HG02610 (cell line): ENCODE data around the gene ZNF830.
"Not testable (repeated sequence)": the region's sequence is repeated elsewhere in the genome, so short reads cannot be mapped to it uniquely, and the experiment has no call there.

ENCODE experiments used
- ATAC-seq: cut with Tn5 transposase; IDR thresholded peaks from one replicate; pipeline ENCODE4 v1.9.1; 2021; ENCODE audit warnings: mild to moderate bottlenecking, moderate library complexity; ENCODE audit not compliant: unreplicated experiment

ZNF830 gene

DNA sequence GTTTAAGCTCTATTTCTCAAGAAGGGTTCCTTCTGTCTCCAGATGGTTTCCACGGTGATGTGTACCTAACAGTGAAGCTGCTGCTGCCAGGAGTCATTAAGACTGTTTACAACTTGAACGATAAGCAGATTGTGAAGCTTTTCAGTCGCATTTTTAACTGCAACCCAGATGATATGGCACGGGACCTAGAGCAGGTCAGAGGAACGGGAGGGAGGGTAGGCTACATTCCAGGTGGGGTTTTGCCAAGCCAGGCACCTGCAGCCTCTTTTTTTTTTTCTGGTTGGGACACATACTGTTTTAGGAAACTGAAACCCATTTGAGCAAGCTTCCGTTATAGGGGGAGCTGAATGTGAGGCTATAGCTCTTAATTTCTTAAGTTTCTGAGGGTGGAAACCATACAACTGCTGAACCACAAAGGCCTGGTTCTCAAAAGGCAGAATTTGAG, 29.6 kb downstream of the ZNF830 start:
- ATAC-seq = no peak

DNA sequence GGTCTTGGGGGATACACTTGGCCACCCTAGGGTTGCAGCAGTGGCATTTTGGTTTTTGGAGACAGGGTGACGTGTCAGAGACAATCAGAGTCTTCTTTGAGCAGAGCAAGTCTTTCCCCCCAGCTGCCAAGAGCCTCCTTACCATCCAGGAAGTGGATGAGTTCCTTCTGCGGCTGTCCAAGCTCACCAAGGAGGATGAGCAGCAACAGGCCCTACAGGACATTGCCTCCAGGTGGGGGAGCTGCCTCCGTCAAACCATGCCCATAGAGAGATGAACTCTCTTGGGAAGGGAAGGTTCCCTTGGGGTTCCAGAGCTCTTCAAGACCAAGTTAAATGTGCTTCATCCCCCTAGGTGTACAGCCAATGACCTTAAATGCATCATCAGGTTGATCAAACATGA, 30.3 kb downstream of the ZNF830 start:
- no peak for ATAC-seq

DNA sequence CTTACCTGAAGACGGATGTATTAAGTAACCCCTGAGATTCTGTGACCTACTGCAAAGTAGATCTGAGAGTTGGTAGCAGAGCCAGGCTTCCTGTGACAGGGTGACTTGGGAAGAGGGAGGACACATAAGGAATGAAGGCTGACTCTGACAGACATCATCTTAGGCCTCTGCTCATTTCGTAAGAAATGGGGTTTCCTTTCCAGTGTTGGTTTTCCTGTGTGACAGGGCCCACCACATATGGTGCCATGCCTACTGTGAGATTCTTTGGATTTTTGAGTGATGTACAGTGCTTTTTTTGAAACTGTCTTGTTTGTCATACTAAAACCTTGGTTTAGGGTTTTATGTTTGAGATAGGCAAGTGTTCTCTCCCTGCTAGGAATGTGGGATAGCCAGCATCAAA, 31.7 kb downstream of the ZNF830 start:
- ATAC-seq = no peak

DNA sequence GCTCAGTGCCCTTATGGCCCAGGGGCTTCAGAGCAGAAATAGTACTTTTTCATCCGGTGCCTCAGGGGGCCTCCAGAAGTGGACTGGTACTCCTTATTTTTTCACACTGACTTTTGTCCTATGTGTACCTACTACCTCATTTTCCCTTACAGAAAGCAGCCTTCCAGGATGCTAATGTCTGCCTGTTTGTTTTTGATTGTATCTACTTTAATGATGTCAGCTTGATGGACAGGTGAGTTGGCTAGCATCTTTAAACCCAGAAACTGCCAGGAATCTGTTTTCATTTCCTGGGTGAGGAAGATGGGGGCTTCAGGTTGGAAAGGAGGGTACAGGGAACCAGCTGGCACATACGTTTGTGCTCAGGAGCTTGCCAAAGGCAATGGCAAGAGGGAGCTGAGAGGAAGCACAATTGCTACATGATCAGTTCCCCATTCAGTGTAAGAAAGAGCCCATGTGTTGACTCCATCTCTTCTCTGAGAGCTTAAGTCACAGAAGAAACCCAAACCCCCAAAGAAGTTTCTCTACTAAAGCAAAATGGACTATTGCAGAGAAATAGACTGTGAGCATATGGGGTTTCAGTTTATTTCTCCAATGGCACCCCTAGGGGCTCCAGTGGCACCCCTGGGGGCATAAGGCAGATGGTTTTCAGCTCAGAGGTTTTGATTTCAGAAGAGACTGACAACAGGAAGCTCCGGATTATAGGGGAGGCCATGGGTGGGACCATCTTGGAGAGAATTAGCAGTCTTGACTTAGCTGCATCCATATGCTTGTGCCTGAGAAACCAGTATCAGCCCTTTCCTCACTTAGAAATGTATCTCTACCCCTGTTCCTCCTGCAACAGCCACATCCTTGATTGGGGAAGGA, 35.3 kb downstream of the ZNF830 start:
- no peak for ATAC-seq

DNA sequence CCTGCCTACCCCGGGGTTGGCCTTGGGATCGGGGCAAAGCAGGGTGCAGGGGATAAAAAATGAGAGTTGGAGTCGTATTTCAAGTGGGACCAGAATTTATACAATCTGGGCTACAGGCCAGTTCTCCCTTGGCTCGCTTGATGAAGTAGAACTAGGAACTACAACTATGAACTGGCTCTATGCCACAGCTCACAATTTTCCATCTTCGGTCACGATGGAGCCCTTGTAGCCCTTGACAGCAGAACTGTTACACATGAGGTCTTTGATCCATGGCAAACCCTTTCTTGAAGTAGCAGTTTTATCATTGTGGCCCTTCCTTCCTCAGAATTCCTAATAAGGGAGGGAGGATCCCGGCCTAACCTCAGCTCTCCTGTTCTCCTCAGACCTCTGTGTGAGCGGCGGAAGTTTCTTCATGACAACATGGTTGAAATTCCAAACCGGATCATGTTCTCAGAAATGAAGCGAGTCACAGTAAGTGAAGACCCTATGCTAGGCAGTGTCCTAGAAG, 36.1 kb downstream of the ZNF830 start:
- no peak for ATAC-seq

DNA sequence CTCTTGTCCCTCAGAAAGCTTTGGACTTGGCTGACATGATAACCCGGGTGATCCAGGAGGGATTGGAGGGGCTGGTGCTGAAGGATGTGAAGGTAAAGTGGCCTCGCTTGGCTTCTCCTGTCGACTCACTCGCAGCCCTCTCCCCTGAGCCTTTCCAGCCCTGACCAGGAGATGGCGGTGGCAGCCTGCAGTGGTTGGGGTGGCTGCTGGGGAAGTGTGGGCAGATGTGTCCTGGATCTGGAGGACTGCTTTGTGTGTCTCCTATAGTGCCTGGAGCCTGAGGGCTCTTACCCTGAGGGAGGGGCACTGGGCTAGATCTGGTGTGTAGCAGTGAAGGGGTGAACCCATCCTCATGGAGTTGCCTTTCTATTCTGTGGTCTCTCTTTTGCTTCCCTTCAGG, 36.9 kb downstream of the ZNF830 start:
- peak; percentile 75 for ATAC-seq

DNA sequence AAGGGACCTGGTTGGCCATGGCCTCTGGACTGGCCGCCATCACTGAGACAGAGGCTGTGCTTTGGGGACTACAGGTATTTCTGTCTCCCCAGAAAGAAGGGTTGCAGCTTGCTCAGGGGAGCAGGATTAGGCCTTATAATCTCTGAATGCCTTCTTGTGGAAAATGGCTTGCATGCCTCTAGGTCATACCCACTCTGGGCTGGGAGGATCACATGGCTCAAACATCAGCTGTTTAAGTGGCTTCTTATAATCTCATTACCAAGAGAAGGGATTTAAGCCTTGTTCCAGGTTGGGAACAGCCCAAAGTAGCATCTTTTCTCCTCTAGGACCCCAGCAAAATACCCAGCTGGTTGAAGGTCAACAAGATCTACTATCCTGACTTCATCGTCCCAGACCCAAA, 38.1 kb downstream of the ZNF830 start:
- ATAC-seq = no peak

DNA sequence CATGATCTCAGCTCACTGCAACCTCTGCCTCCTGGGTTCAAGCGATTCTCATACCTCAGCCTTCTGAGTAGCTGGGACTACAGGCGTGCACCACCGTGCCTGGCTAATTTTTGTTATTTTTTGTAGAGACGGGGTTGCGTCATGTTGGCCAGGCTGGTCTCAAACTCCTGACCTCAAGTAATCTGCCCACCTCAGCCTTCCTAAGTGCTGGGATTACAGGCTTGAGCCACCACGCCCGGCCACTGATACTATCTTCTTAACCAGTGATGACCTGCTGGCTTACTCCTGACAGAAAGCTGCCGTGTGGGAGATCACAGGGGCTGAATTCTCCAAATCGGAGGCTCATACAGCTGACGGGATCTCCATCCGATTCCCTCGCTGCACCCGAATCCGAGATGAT, 39.6 kb downstream of the ZNF830 start:
- not testable (repeated sequence) for ATAC-seq

DNA sequence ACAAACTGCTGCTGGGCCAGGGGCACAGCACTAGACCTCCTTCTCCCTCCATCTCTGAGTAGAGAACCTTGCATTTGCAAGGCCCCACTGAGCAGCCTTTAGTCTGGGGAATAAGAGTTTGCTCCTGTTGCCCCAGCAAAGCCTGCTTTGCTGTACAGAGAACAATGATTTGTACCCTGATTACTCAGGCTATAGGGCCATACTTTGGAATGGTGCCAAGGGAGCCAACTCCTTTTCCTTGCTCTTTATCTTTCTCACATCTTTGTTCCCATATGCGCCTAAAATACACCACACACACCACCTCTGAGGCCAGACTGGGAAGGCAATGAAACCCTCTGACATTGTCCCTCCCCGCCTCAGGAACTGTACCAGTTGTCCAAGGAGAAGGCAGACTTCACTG, 40.2 kb downstream of the ZNF830 start:
- no peak for ATAC-seq

DNA sequence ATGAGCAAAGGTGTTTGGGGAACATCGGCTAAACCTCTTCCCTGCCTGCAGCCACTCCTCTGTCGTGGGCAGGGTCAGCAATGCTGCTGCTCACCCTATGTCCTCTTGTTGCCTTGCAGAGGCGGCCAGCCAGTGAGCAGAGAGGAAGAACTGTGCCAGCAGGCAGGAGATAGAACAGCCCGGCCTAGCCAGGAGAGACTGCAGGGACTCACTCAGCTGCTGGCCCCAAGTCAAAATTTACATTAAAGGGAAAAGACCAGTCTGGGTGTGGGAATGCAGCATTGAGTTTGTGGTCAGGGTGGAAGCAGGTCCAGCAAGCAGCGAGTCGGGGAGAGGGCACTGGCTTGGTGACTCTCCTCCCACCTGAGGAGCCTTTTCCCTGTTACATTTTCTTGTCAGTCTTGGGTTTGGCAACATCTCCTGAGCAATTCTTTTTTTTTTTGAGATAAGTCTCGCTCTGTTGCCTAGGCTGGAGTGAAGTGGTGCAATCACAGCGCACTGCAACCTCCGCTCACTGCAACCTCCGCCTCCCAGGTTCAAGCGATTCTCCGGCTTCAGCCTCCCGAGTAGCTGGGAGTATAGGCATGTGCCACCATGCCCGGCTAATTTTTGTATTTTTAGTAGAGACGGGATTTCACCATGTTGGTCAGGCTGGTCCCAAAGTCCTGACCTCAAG, 41.7 kb downstream of the ZNF830 start:
- ATAC-seq = no peak

DNA sequence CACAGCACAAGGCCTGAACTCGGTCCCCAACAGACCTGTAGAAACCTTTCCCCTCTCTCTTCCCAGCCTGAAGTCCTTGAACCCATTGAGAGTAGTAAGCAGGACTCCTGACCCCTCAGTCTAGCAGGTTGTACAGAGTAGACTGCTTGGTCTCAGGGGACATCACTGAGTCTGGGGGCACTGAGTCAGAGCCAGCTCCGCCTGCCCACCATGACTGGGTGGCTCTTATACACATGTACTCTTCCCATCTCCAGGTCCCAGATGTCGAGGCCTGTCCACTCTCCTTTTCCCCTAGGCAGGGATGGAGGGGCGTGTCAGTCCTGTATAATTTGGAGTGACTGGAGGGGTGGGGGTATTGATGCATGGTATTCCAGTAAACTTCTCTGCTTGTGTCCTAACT, 42.4 kb downstream of the ZNF830 start:
- ATAC-seq = no peak

DNA sequence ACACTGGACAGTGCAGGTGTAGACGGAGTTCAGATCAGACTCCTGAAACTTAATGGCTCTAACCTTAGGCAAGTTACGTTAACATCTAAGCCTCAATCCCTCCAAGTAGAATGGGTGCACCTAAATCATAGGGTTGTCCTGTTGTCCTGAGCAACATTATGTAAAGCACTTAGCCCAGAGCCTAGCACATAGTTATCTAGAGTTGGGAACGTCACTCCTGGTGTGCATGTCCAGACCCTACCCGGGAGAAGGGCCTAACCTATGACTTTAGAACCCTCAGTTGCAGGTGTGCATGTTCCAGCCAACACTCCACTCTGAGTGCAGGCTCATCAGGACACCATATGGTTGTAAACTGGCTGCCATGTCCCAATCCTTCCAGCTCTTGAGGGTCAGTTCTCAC, 45.0 kb downstream of the ZNF830 start:
- no peak for ATAC-seq

DNA sequence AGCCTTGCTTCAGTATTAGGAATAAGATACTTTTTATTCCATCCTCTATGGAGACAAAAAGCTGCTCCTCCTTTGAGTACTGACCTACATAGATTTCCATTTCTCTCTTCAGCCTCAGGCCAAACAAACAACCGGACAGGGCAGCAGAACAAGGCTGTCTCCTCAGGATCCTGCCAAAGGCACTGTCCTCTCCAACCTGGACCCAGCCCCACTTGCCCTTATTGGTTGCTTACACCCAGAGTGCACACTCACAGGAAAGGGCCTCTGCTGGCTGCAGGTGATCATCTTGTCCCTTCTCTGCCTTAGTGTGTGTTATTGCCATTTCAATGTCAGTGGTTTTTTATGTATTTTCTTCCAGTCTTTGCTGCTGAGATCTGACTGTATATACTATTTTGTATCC, 45.6 kb downstream of the ZNF830 start:
- ATAC-seq = no peak

DNA sequence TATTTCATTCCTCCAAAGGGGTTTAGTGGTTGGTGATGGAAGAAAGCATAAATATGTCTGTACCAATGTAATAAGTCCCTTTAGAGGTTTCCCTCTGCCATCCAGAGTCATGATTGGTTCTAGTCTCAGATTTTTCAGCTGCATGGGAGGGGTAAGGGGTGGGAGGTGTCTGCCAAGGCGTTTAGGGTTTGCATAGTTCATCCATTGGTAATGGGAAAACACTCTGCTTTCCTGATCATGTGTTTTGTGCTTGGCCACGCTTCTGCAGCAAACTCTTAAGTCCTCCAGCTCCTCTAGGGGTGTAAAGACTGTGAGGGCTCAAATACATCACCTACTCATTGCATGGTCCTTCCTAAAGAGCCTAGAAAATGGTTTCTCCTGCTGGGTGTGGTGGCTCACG, 48.8 kb downstream of the ZNF830 start:
- ATAC-seq = no peak

DNA sequence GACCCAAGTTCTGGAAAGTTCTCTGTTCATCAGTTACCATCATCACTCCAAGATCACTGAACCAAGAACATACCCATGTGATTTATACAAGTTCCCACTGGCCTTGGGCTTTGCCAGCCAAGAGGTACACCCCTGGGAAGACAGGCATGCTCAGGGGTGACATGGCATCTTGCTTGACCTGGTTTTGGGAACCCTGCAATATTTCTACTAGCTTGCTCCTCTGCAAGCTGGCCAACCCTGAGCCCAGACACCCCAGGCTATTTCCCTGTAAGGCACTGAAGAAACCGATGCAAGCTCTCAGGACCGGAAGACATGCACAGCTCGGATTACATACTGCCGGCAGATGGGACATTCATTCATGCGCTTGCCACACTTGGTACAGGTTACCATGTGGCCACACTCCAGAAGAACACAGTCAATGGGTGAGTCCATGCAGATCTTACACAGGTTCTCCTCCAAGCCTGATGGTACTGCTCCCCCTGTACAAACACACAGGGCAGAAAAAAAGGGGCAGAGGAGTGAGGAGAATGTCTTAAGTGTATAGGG, 50.4 kb downstream of the ZNF830 start:
- ATAC-seq = no peak
